GM06990 (cell line): ENCODE results near the gene TRAPPC2B.
"Not testable (repeated sequence)": the region's sequence is repeated elsewhere in the genome, so short reads cannot be mapped to it uniquely, and the experiment has no call there.

Source experiments
- DNase-seq: peaks from one replicate; pipeline ENCODE4 v3.0.0-alpha.2; 2011; ENCODE audit not compliant: insufficient read length; ENCODE audit errors: extremely low read depth
- H3K27me3 ChIP-seq: replicated peaks from 2 replicates; pipeline ENCODE4 v1.6.0; 2011; ENCODE audit warnings: low read length; ENCODE audit not compliant: control insufficient read depth, insufficient read depth
- H3K36me3 ChIP-seq: 2 replicates; pipeline ENCODE4 v1.5.1; 2011; ENCODE audit warnings: low read length; ENCODE audit not compliant: control insufficient read depth, insufficient read depth
- H3K4me3 ChIP-seq: replicated peaks from 2 replicates; pipeline ENCODE4 v1.5.1; 2011; ENCODE audit warnings: low read depth, mild to moderate bottlenecking, control low read depth, low read length
- TF ChIP-seq, protein P1 (sequence below): IDR thresholded peaks from 2 replicates; pipeline ENCODE4 v1.5.1; 2011; ENCODE audit warnings: low read length, control low read depth, mild to moderate bottlenecking, inconsistent platforms; ENCODE audit not compliant: insufficient read depth, poor library complexity, severe bottlenecking

Gene TRAPPC2B

GRCh38 chr19:57359300-57359699, 4.1 kb upstream of the TRAPPC2B start:
- Histone ChIP-seq H3K4me3 (no peak overlapping the region), H3K36me3 (peaks cover 29% of the 10 kb centered on the region), H3K27me3 (no peaks in the 10 kb centered on the region)
- no peak for DNase-seq
- TF ChIP-seq, protein P1, sequence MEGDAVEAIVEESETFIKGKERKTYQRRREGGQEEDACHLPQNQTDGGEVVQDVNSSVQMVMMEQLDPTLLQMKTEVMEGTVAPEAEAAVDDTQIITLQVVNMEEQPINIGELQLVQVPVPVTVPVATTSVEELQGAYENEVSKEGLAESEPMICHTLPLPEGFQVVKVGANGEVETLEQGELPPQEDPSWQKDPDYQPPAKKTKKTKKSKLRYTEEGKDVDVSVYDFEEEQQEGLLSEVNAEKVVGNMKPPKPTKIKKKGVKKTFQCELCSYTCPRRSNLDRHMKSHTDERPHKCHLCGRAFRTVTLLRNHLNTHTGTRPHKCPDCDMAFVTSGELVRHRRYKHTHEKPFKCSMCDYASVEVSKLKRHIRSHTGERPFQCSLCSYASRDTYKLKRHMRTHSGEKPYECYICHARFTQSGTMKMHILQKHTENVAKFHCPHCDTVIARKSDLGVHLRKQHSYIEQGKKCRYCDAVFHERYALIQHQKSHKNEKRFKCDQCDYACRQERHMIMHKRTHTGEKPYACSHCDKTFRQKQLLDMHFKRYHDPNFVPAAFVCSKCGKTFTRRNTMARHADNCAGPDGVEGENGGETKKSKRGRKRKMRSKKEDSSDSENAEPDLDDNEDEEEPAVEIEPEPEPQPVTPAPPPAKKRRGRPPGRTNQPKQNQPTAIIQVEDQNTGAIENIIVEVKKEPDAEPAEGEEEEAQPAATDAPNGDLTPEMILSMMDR = no peak

- TF ChIP-seq, protein P1 = no peak
- Histone ChIP-seq H3K4me3 (no peak overlapping the region; the same call in 1 of the 2 replicates), H3K27me3 (no peaks in the 10 kb centered on the region), H3K36me3 (peaks cover 10% of the 10 kb centered on the region)
- DNase-seq = no peak
These were observed 932 bp upstream of the TRAPPC2B start for GRCh38 chr19:57362419-57362818.

DNA sequence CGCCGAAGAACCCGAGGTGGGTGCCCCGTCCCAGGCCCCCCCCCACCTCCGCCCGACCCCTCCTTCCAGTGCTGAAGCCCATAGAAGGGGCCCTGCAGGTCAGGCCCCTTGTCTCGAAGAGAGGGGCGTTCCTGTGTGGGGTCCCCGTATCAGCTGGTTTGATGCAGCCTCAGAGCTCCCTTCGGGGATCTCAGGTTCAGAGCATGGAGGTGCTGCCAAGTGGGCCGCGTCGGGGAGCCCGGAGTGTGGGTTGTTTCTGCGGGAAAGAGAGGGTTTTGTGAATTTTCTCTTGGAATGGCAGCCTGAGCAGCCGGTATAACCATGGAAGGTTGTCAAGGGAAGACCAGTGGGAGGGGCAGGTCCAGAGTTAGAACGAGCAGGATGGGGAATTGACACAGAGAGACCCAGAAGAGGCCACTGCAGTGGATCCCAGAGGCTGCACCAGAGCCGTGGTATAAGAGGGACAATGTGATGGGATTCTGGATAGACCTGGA, 384 bp downstream of the TRAPPC2B start:
- Histone ChIP-seq H3K27me3 (no peaks in the 10 kb centered on the region), H3K36me3 (peaks cover 4% of the 10 kb centered on the region), H3K4me3 (peak overlapping the region; percentile 83)
- no peak for DNase-seq
- TF ChIP-seq, protein P1 = no peak

- TF ChIP-seq, protein P1 = no peak
- H3K36me3 ChIP-seq = peaks cover 2% of the 10 kb centered on the region
- no peak for DNase-seq
- H3K27me3 ChIP-seq = no peaks in the 10 kb centered on the region
- H3K4me3 ChIP-seq = no peak overlapping the region
These were observed 3.4 kb downstream of the TRAPPC2B start for GRCh38 chr19:57366776-57367175.

GRCh38 chr19:57374179-57374578, 10.8 kb downstream of the TRAPPC2B start:
- no peak for DNase-seq
- Histone ChIP-seq H3K36me3 (peaks cover 21% of the 10 kb centered on the region), H3K4me3 (no peak overlapping the region), H3K27me3 (no peaks in the 10 kb centered on the region)
- TF ChIP-seq, protein P1 = no peak

- peaks cover 21% of the 10 kb centered on the region for H3K36me3 ChIP-seq
These were observed 11.3 kb downstream of the TRAPPC2B start for GRCh38 chr19:57374647-57375046.

More at GRCh38 chr19:57374647-57375046, 11.3 kb downstream of the TRAPPC2B start:
- not testable (repeated sequence) for H3K27me3 ChIP-seq, DNase-seq, H3K4me3 ChIP-seq
